ENCODE results near the gene LRMDA. TPM values are rescaled to one million over a fixed set of nuclear protein-coding genes. Genes with fewer than 3 reads are reported as not detected.

LRMDA gene
- total and polyA plus RNA-seq, 2 of the 13 experiments (the other 11 are each of a cell fraction or from before 2014, with no cell fraction given) = 13.4 to 22.0 TPM

- TF ChIP-seq POGK (CRISPR knock-in tag; conservative IDR thresholded peaks at IDR 0.05) = peak; percentile 69; the same call in 1 of the 2 replicates
- TF ChIP-seq ERF (CRISPR knock-in tag; IDR thresholded peaks at IDR 0.05) = 0 out of 2 replicates have a peak, but pooled peaks have one; percentile 74
- peak; percentile 81; the same call in 1 of the 2 replicates for TF ChIP-seq MIXL1 (CRISPR knock-in tag; IDR thresholded peaks at IDR 0.05)
- TF ChIP-seq ZNF609 (CRISPR knock-in tag; IDR thresholded peaks at IDR 0.05; ENCODE audit: borderline replicate concordance) = peak; percentile 97
- no peak for TF ChIP-seq NCOA5 (CRISPR knock-in tag; IDR thresholded peaks at IDR 0.05)
- no peak for TF ChIP-seq ZNF547 (CRISPR knock-in tag; IDR thresholded peaks at IDR 0.05)
- TF ChIP-seq STAT5B (CRISPR knock-in tag; IDR thresholded peaks at IDR 0.05) = no peak; the same call in 1 of the 2 replicates
- peak; percentile 68; the same call in 1 of the 2 replicates for TF ChIP-seq FOXK2 (IDR thresholded peaks at IDR 0.05)
- no peak for TF ChIP-seq ZSCAN30 (CRISPR knock-in tag; IDR thresholded peaks at IDR 0.05)
- TF ChIP-seq ZNF710 (CRISPR knock-in tag; IDR thresholded peaks at IDR 0.05; ENCODE audit: borderline replicate concordance) = peak; percentile 86
- TF ChIP-seq ZNF747 (CRISPR knock-in tag; IDR thresholded peaks at IDR 0.05; ENCODE audit: borderline replicate concordance) = no peak; the same call in 1 of the 2 replicates
- no peak for TF ChIP-seq ZIK1 (CRISPR knock-in tag; IDR thresholded peaks at IDR 0.05; ENCODE audit: borderline replicate concordance, low read depth)
- no peak; the same call in 1 of the 2 replicates for TF ChIP-seq ZFP90 (CRISPR knock-in tag; IDR thresholded peaks at IDR 0.05; ENCODE audit: borderline replicate concordance)
- no peak for TF ChIP-seq GTF3A (CRISPR knock-in tag; conservative IDR thresholded peaks at IDR 0.05)
- TF ChIP-seq TGIF2 (CRISPR knock-in tag; IDR thresholded peaks at IDR 0.05) = peak; percentile 73; the same call in 1 of the 2 replicates
- TF ChIP-seq, protein P1, sequence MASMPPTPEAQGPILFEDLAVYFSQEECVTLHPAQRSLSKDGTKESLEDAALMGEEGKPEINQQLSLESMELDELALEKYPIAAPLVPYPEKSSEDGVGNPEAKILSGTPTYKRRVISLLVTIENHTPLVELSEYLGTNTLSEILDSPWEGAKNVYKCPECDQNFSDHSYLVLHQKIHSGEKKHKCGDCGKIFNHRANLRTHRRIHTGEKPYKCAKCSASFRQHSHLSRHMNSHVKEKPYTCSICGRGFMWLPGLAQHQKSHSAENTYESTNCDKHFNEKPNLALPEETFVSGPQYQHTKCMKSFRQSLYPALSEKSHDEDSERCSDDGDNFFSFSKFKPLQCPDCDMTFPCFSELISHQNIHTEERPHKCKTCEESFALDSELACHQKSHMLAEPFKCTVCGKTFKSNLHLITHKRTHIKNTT (CRISPR knock-in tag; IDR thresholded peaks at IDR 0.05) = no peak
- TF ChIP-seq ZBTB8A (CRISPR knock-in tag; IDR thresholded peaks at IDR 0.05; ENCODE audit: borderline replicate concordance, low read depth) = no peak
- no peak for TF ChIP-seq MAF1 (CRISPR knock-in tag; IDR thresholded peaks at IDR 0.05; ENCODE audit: borderline replicate concordance)
- no peak for TF ChIP-seq ZNF652 (CRISPR knock-in tag; IDR thresholded peaks at IDR 0.05; ENCODE audit: borderline replicate concordance, low read depth)
- no peak for TF ChIP-seq SMARCE1 (IDR thresholded peaks at IDR 0.05; ENCODE audit: borderline replicate concordance)
- no peak for TF ChIP-seq ZNF207 (IDR thresholded peaks at IDR 0.05; ENCODE audit: borderline replicate concordance)
Observed at GRCh38 chr10:75776738-75777504, 345.5 kb downstream of the LRMDA start (continued).

Data from HepG2 (cell line).